Omental fat pad (tissue), 4 donors: ENCODE results near the gene ZNF786. TPM values are rescaled to one million over a fixed set of nuclear protein-coding genes. Genes with fewer than 3 reads are reported as not detected.

Experiments used
- ATAC-seq: fragments of 150-250 bp; one replicate; pipeline ENCODE4 v1.9.1; 2016; ENCODE audit warnings: mild to moderate bottlenecking, moderate library complexity; ENCODE audit not compliant: low FRiP score
- DNase-seq: peaks from one replicate; pipeline ENCODE4 v3.0.0-alpha.2; 2019; ENCODE audit warnings: low spot score
- total RNA-seq, 4 donors: library from RNA; depleted of rRNA; stranded (reverse); fragments of >200 nt; gene quantifications; one replicate each; pipeline ENCODE4 v1.1.0, GENCODE V29; 2016
- TF ChIP-seq, protein P1 (sequence below), 3 donors: fragments of 450-650 bp; IDR thresholded peaks; one replicate each; pipeline ENCODE4 v1.5.1; 2016 to 2017; ENCODE audit warnings: antibody characterized with exemption in 3 of 3, mild to moderate bottlenecking in 3 of 3, moderate library complexity in 2 of 3

The ZNF786 gene, protein sequence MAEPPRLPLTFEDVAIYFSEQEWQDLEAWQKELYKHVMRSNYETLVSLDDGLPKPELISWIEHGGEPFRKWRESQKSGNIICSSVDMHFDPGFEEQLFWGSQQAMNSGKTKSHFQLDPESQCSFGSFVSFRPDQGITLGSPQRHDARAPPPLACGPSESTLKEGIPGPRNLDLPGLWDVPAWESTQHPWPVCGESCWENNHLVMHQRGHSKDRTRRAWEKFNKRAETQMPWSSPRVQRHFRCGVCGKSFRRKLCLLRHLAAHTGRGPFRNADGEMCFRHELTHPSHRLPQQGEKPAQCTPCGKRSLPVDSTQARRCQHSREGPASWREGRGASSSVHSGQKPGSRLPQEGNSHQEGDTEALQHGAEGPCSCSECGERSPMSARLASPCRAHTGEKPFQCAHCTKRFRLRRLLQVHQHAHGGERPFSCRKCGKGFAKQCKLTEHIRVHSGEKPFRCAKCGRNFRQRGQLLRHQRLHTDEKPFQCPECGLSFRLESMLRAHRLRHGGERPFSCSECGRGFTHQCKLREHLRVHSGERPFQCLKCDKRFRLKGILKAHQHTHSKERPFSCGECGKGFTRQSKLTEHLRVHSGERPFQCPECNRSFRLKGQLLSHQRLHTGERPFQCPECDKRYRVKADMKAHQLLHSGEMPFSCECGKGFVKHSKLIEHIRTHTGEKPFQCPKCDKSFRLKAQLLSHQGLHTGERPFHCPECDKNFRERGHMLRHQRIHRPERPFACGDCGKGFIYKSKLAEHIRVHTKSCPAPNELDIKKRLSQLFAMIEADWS
- 1 to 10 TPM; 3.0 to 6.0 (median 3.9) TPM for total RNA-seq

DNA sequence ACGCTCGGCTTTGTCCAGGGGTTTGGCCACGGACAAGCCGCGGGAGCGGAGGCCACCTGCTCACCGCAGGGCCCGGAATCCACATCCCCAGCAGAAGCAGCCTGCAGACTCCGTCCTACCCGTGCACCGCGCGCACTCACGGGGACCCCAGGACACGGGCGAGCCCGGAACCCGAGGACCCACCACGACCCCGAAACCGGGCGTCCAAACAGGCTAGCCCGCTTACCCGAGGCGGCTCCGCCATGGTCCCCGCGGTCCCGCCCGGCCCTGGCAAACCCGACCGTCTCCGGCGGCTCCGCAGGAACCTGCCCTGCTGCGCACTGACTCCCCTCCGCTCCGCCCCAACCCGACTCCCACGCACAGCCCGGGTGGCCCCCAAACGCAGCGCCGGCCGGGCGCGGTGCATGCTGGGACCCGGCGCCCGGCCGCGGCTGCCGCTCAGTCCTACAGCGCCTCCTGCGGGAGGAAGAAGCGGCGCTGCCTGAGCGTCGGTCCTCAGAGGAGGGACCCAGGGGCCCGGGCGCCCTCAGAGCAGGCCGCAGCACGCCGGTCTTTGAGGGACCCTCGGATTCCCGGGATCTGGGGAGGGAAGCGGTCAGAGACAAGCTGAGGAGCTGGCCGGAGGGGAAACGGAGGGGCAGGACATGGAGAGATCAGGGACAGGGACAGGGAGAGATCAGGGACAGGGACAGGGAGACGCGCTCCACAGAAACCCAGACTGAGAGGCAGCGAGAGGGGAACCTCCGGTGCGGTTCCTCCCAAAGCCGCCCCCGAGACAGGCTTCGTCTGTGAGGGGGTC is at the start of gene ZNF786:
Gene ZNF786 (minus strand): TSS at position 322 of the 799 bp plus-strand sequence. CDS start 78 bp downstream, at position 244.
- TF ChIP-seq, protein P1, sequence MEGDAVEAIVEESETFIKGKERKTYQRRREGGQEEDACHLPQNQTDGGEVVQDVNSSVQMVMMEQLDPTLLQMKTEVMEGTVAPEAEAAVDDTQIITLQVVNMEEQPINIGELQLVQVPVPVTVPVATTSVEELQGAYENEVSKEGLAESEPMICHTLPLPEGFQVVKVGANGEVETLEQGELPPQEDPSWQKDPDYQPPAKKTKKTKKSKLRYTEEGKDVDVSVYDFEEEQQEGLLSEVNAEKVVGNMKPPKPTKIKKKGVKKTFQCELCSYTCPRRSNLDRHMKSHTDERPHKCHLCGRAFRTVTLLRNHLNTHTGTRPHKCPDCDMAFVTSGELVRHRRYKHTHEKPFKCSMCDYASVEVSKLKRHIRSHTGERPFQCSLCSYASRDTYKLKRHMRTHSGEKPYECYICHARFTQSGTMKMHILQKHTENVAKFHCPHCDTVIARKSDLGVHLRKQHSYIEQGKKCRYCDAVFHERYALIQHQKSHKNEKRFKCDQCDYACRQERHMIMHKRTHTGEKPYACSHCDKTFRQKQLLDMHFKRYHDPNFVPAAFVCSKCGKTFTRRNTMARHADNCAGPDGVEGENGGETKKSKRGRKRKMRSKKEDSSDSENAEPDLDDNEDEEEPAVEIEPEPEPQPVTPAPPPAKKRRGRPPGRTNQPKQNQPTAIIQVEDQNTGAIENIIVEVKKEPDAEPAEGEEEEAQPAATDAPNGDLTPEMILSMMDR (IDR thresholded peaks at IDR 0.05) = peak in 2 of 3 donors; percentile 69 to 75
- DNase-seq (peak; percentile 53), ATAC-seq (peak; percentile 98)

DNA sequence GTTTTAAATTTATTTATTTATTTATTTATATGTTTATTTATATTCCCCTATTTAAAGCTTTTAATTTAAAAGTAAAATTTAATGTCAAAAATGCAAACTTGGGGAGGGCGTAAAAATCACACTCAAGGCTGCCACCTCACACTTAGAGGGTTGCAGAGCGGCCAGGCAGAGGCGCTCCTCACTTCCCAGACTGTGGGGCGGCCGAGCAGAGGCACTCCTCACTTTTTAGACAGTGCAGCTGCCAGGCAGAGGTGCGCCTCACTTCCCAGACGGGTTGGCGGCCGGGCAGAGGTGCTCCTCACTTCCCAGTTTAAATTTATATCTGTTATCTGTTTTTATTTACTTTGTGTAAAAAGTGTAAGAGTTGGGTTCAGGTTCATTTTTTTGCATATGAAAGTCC is 45.6 kb upstream of the ZNF786 start:
- ATAC-seq = no peak
- TF ChIP-seq, protein P1 (IDR thresholded peaks at IDR 0.05) = no peak
- no peak for DNase-seq

DNA sequence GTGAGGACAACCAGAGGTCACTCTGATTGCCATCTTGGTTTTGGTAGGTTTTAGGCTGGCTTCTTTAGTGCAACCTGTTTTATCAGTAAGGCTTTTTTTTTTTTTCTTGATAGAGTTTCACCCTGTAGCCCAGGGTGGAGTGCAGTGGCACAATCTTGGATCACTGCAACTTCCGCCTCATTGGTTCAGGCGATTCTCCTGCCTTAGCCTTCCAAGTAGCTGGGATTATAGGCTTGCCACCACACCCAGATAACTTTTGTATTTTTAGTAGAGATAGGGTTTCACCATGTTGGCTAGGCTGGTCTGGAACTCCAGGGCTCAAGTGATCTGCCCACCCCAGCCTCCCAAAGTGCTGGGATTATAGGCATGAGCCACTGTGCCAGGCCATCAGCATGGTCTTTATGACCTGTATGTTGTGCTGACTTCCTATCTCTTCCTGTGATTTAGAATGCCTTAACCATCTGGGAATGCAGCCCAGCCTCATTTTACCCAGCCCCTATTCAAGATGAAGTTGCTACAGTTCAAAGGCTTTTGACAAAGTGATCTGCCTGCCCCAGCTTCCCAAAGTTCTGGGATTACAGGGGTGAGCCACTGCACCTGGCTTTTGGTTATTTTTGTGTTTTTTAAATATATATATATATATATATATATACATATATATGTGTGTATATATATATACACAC is 42.7 kb upstream of the ZNF786 start:
- TF ChIP-seq, protein P1 (IDR thresholded peaks at IDR 0.05) = no peak
- ATAC-seq (no peak), DNase-seq (no peak)

DNA sequence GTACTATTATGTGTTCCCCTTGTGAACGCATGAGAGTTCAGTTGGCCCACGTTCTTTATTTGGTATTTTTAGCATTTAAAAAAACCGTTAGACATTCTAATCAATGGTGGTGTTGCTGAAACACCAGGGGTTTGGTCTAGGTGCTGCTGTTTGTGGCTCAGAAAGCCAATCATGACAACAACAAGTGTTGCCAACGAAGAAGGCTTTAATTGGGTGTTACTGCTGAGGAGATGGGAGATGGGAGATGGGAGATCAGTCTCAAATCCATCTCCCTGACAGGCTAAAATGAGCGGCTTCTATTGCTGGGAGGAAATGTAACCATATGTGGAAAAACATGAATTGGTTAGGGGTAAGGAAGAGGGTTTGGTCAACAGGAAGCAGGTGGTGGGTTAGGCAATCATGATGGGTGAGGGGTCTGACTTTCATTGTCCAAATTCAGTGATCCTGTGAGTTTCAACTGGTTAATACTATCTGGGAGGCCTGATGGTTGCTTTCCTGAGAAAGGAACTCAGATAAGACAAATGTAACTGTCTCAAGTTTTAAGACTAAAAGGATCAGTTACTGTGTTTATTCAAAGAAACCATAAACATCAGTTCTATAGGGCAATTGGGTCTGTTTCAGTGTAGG is 40.2 kb upstream of the ZNF786 start:
- ATAC-seq (no peak), DNase-seq (no peak)
- TF ChIP-seq, protein P1 (IDR thresholded peaks at IDR 0.05) = no peak

DNA sequence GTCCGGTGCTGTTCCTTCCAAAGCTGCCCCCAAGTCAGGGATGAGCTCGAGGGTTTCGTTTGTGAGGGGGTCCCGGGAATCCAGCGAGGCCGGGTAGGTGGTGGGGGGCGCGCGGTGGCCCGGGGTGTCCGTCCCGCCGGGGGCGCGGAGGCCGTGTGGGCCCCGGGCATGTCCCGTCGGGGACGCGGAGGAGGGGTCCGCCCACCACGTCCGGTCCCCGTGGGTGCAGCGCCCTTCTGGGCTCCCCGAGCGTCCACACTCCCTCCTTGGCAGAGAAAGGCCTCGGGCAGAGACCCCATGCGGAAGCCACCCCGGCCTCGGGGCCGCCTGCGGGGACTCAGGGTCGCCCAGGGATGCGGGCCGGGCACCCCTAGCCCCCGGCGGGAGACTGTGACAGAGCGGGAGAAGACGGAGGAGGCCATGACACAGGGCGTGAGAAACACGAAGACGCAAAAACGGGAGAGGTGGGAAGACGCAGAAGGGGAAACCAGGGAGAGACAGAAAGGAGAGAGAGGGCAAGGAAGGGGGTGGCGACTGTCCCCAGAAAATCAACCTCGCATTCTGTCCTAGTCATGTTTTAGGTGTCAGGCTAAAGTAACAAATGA is 36.2 kb upstream of the ZNF786 start:
- TF ChIP-seq, protein P1 (IDR thresholded peaks at IDR 0.05) = no peak
- ATAC-seq = peak; percentile 53
- DNase-seq = no peak
